Gastroesophageal sphincter (tissue), 4 donors: ENCODE results near the gene LDHAL6B. TPM values are rescaled to one million over a fixed set of nuclear protein-coding genes. Genes with fewer than 3 reads are reported as not detected.

Source experiments
- ATAC-seq: fragments of 150-250 bp; one replicate; pipeline ENCODE4 v1.9.1; 2016; ENCODE audit warnings: mild to moderate bottlenecking, moderate library complexity
- H3K27ac ChIP-seq, 4 donors: fragments of 200-600 bp; sonication (generic) in 3 of 4; 1 replicate in 3 of 4; 2 replicates in 1 of 4; pipeline ENCODE4 v1.5.1; 2016 to 2019
- H3K27me3 ChIP-seq: fragments of 200-600 bp; sonication (generic); one replicate; pipeline ENCODE4 v1.5.1; 2019
- H3K36me3 ChIP-seq, 2 donors: fragments of 200-600 bp; sonication (generic); one replicate each; pipeline ENCODE4 v1.5.1; 2019; ENCODE audit warnings: control low read depth in 1 of 2
- H3K4me1 ChIP-seq, 3 donors: fragments of 200-600 bp; sonication (generic); 1 replicate in 2 of 3; 2 replicates in 1 of 3; pipeline ENCODE4 v1.5.1; 2016 to 2019; ENCODE audit warnings: control low read depth in 2 of 3
- H3K4me3 ChIP-seq, 2 donors: fragments of 200-600 bp; sonication (generic); one replicate each; pipeline ENCODE4 v1.5.1; 2019; ENCODE audit warnings: mild to moderate bottlenecking in 1 of 2, moderate library complexity in 1 of 2
- H3K9me3 ChIP-seq, 3 donors: fragments of 200-600 bp; sonication (generic); one replicate each; pipeline ENCODE4 v1.5.1; 2017 to 2019; ENCODE audit warnings: control low read depth in 2 of 3
- EP300 ChIP-seq: sonication (generic); formaldehyde crosslinking; IDR thresholded peaks from one replicate; pipeline ENCODE4 v1.6.1; 2017; ENCODE audit warnings: antibody characterized with exemption, mild to moderate bottlenecking
- POLR2A ChIP-seq, 2 donors: fragments of 450-650 bp; IDR thresholded peaks; one replicate each; pipeline ENCODE4 v1.6.1; 2017; ENCODE audit warnings: antibody characterized with exemption in 2 of 2, mild to moderate bottlenecking in 2 of 2, moderate library complexity in 1 of 2
- POLR2AphosphoS5 ChIP-seq: sonication (generic); formaldehyde crosslinking; IDR thresholded peaks from one replicate; pipeline ENCODE4 v1.6.1; 2017; ENCODE audit warnings: antibody characterized with exemption
- WGBS, 2 donors: methylation state at CpG; one replicate each; pipeline ENCODE4 v1.1.5; 2018; ENCODE audit warnings: low coverage in 1 of 2; 5-methylcytosine and 5-hydroxymethylcytosine counted together
- total RNA-seq, 4 donors: library from RNA; depleted of rRNA; stranded (reverse); fragments of >200 nt; gene quantifications; one replicate each; pipeline ENCODE4 v1.1.0, GENCODE V29; 2016
- TF ChIP-seq, protein P1 (sequence below), 4 experiments: fragments of 200-600 bp in 2 of 4; fragments of 450-650 bp in 2 of 4; sonication (generic) in 1 of 4; IDR thresholded peaks; one replicate each; pipeline ENCODE4 v1.5.1; 2017 to 2019; ENCODE audit warnings: antibody characterized with exemption in 4 of 4, mild to moderate bottlenecking in 2 of 4, moderate library complexity in 2 of 4

LDHAL6B gene
- total RNA-seq, 4 donors from 2014 or later: 0.54 TPM; not detected in 3

DNA sequence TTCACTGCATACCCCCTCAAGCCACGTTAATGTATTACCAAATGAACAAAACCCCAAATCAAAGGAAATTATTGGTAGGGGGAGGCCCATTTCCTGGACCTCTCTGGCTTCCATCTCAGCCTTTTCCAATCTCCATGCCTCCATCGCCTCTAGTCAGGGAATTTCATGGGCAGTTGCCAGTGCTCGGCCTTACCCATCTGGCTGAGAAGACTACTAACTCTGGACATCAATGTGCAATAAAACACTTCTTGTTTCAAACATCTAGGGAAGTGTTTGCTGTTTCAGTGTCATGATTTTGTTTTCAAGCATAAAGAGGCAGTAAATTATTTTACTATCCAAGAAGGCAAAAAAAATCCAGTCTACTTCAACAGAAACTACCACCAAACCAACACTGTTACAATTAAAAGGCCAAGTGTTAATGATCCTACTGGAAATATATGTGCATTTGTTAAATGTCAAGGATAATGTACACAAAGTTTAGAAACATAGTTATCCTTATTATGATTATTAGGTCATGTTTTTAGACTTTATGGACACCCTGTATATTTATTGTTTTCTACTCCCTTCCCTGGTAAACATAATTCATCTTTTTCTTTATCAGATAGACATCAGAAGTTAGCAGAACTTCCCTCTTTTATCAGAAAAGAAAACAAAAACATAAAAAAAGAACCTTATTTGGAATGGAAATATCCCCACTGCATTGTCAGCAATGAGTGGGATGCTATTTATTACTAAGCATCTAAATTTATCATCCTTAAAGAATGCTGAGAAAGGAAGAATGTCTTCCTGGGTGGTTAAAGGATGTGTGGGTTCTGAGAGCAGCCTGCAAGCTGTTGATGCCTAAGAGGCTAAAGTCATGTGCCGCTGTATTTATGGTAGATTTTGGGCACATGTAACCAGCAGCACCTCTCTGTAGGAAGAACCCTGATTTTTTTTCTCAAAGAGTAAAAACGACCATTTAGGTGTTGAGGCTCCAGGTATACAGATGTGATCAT lies 15.2 kb downstream of the LDHAL6B start:
- Histone ChIP-seq H3K9me3 (no peaks in the 10 kb centered on the region), H3K27ac (no peak overlapping the region), H3K4me1 (no peaks in the 10 kb centered on the region), H3K4me3 (no peak overlapping the region), H3K27me3 (no peaks in the 10 kb centered on the region), H3K36me3 (peaks cover 0 to 75% of the 10 kb centered on the region in 2 donors)
- TF ChIP-seq POLR2AphosphoS5: no peak
- TF ChIP-seq POLR2A (IDR thresholded peaks at IDR 0.05): no peak
- TF ChIP-seq, protein P1, sequence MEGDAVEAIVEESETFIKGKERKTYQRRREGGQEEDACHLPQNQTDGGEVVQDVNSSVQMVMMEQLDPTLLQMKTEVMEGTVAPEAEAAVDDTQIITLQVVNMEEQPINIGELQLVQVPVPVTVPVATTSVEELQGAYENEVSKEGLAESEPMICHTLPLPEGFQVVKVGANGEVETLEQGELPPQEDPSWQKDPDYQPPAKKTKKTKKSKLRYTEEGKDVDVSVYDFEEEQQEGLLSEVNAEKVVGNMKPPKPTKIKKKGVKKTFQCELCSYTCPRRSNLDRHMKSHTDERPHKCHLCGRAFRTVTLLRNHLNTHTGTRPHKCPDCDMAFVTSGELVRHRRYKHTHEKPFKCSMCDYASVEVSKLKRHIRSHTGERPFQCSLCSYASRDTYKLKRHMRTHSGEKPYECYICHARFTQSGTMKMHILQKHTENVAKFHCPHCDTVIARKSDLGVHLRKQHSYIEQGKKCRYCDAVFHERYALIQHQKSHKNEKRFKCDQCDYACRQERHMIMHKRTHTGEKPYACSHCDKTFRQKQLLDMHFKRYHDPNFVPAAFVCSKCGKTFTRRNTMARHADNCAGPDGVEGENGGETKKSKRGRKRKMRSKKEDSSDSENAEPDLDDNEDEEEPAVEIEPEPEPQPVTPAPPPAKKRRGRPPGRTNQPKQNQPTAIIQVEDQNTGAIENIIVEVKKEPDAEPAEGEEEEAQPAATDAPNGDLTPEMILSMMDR (IDR thresholded peaks at IDR 0.05): no peak
- WGBS, 2 donors: 79 to 86% methylated on average over 4 of the region's 5 CpGs
- no peak for ATAC-seq

DNA sequence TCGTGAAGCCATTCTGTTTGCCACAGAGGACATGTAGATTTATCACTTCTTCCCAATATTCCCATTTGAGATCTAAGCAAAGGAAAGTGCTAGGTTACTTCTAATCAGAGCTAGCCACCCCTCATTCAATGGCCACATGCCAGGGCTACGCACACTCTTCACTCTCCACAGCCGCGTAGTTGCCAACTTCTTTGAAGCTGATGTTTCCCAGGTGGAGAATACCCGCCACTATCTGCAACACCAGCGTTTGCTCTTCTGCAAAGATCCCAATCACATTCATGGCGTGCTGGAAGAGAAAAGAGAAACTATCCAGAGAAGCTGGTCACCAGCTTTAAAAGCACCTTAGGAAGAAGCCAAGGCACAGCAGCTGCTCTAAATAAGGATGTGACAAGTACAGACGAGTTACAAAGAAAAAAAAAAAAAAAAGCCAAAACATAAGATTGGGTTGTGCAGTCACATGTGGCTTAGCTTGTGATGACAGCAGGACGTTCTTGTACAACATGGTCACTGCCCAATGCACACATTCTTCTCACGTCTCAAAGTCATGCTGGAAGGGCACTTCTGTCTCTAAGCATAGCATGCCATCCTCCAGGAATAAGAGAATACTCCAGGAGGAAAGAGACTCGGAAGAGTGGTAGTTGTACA lies 16.4 kb downstream of the LDHAL6B start:
- peaks cover 0 to 63% of the 10 kb centered on the region in 2 donors for H3K36me3 ChIP-seq
- H3K27ac ChIP-seq: no peak overlapping the region
- no peaks in the 10 kb centered on the region for H3K9me3 ChIP-seq
- TF ChIP-seq EP300 (no peak), POLR2AphosphoS5 (no peak), POLR2A (IDR thresholded peaks at IDR 0.05) (no peak)
- TF ChIP-seq, protein P1 (IDR thresholded peaks at IDR 0.05): no peak
- no peak for ATAC-seq
- H3K27me3 ChIP-seq: no peaks in the 10 kb centered on the region
- 75 to 83% methylated on average over 8 to 10 of the region's 11 CpGs for WGBS, 2 donors
- H3K4me3 ChIP-seq: no peak overlapping the region
- H3K4me1 ChIP-seq: no peaks in the 10 kb centered on the region

DNA sequence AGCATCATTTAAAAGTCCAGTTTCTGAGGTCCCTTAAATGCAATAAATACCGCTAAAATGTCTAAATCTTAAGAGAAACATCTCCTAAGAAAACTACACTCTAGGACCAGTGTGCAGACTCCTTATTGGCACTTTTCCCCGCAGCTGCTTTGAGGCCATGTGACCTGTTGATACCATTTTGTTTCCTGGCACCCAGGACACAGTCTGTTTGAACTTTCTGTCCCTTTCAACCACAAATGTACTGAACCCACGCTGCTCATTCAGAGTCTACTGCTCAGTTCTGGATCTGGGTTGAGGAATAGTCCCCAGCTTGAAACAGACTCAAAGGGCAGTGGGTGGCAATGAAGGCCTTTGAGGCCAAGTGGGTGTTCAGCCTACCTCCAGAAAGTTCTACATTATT lies 17.1 kb downstream of the LDHAL6B start:
- ATAC-seq: no peak

DNA sequence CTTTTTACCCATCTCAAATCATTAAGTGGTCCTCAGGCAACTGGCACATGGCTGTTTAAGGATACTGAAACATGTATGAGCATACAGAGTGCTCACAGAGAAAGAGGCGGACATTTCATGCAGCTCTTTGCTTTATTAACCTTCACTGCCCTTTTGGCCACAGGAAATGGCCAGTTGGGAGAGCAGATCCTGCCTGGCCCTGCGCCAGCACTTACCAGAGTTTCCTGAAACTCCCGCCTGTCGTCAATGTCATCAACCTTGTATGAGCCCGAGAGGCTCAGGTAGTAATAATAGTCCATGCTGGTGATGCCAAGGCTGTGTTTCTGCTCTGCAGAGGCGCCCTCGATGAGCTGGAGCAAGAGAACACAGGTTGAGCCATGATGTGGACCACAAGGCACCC lies 17.8 kb downstream of the LDHAL6B start:
- no peaks in the 10 kb centered on the region for H3K27me3 ChIP-seq
- no peaks in the 10 kb centered on the region for H3K4me1 ChIP-seq
- ATAC-seq: no peak
- H3K9me3 ChIP-seq: no peaks in the 10 kb centered on the region
- no peak overlapping the region for H3K27ac ChIP-seq
- 75 to 86% methylated on average over 5 to 6 of the region's 7 CpGs for WGBS, 2 donors
- H3K36me3 ChIP-seq: peaks cover 0 to 50% of the 10 kb centered on the region in 2 donors
- no peak overlapping the region for H3K4me3 ChIP-seq
- TF ChIP-seq POLR2AphosphoS5 (no peak), EP300 (no peak), POLR2A (IDR thresholded peaks at IDR 0.05) (no peak)
- TF ChIP-seq, protein P1 (IDR thresholded peaks at IDR 0.05): no peak

More for the DNA sequence above, 17.1 kb downstream of the LDHAL6B start:
- Histone ChIP-seq H3K27me3 (no peaks in the 10 kb centered on the region), H3K4me3 (no peak overlapping the region), H3K27ac (no peak overlapping the region), H3K36me3 (peaks cover 0 to 56% of the 10 kb centered on the region in 2 donors), H3K4me1 (no peaks in the 10 kb centered on the region), H3K9me3 (no peaks in the 10 kb centered on the region)
- WGBS, 2 donors: 90 to 100% methylated on average over 2 to 3 of the region's 3 CpGs
- TF ChIP-seq EP300: no peak
- no peak for TF ChIP-seq POLR2AphosphoS5
- TF ChIP-seq, protein P1 (IDR thresholded peaks at IDR 0.05): no peak
- no peak for TF ChIP-seq POLR2A (IDR thresholded peaks at IDR 0.05)
